ENCODE measurements around the gene BBIP1. TPM values are rescaled to one million over a fixed set of nuclear protein-coding genes. Genes with fewer than 3 reads are reported as not detected.
A peak's percentile ranks its signal among the peaks of the same experiment; 100 is the strongest.

BBIP1 gene
- total RNA-seq, 1 donor, result 38.1 TPM

DNA sequence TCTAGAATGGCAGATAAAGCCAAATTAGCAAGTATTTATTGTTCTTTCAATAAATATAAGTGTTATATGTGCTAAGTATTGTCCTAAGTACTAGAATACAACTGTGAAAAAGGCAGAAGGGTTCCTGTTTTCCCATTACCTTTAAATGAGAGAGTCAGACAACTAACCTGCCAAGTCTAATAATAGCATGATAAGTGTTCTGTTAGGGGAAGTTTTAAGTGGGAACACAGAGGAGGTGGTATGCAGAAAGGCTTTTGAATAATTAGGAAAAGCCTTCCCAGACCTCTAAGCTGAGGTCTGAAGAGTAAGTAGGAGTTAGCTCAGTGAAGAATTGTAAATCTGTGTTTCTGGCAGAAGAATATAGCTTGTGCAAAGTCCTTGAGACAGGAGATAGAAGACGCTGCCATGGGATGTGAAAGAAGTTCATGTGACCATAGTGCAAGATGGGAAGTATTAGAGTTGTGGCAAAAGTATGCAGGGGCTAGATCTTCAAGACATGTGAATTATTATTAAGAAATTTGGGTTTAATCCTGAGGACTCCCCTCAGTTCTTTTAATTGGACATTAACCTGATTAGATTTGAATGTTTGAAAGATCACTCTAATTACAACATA lies 12.9 kb upstream of the BBIP1 start:
- no peak overlapping the region for H3K4me3 ChIP-seq (ENCODE audit: low read depth, low read length)
- no peak for TF ChIP-seq CTCF (IDR thresholded peaks at IDR 0.05; ENCODE audit: insufficient read depth, low read length)
- no peak for DNase-seq (ENCODE audit: low read depth)

DNA sequence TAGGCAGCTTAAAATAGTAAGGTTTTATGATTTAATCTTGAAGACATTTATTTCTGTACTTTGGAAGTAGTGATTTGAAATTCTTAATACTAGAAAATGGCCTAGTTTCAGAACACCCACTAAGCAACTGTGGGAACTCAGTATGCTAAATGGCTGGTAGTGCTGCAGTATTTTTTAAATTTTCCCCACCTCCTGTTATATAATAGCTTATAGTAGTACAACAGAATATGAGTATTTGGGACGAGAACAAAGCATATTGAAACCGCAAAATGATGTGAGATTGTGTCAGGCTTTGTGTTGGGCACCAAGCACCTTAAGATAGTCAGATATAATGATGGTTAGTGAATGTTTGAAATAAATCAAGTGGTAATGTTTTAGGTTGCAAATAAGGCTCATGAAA lies 8.5 kb upstream of the BBIP1 start:
- TF ChIP-seq CTCF (IDR thresholded peaks at IDR 0.05; ENCODE audit: insufficient read depth, low read length), result no peak
- DNase-seq (ENCODE audit: low read depth), result no peak
- no peak overlapping the region for H3K4me3 ChIP-seq (ENCODE audit: low read depth, low read length)

- TF ChIP-seq CTCF (IDR thresholded peaks at IDR 0.05; ENCODE audit: insufficient read depth, low read length), result no peak
- no peak overlapping the region for H3K4me3 ChIP-seq (ENCODE audit: low read depth, low read length)
- no peak for DNase-seq (ENCODE audit: low read depth)
Measured at GRCh38 chr10:110923856-110924493, 5.0 kb upstream of the BBIP1 start.

DNA sequence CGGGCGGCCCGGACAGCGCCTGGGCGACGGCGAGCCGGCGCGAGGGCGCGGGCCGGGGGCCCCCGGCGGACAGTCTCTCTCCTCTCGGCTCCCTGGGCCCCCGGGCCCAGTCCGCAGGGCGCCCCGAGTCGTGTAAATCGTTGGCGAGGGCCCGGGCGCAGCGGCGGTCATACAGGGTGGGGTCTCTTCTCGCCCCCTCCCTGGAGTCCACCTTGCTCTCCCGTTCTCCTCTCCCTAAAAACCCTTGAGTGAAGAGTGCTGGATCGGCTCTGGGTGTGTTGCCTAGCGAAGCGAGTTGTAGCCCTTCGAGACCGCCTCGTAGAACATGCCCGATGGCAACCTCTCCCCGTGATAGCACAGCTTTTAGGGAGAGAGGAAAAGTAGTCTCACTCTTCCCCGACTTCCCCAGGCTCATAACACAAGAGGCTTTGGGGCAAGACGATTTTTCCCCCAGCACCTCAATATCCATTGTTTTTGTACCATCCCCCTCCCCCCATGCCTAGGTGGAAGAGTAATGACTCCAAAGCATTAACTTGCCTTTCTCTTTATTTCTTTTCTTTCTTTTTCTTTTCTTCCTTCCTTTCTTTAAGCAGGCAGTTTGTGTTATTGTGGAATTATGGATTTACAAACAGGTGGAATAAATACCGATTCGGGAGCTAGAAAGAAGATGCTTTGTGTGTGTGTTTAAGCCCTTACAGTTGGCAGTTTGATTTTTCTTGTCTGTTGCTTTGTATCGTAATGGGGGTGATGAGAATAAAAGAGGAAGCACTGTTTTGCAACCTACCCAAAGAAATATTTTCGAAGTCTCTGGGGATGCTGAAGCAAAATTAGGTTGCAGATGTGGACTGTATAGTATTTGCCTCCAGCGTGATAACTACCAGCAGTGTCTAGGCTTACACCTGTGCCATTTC lies 1.2 kb upstream of the BBIP1 start:
- TF ChIP-seq CTCF (IDR thresholded peaks at IDR 0.05; ENCODE audit: insufficient read depth, low read length), result no peak
- DNase-seq (ENCODE audit: low read depth), result peak; percentile 65
- peak overlapping the region; percentile 82 for H3K4me3 ChIP-seq (ENCODE audit: low read depth, low read length)

DNA sequence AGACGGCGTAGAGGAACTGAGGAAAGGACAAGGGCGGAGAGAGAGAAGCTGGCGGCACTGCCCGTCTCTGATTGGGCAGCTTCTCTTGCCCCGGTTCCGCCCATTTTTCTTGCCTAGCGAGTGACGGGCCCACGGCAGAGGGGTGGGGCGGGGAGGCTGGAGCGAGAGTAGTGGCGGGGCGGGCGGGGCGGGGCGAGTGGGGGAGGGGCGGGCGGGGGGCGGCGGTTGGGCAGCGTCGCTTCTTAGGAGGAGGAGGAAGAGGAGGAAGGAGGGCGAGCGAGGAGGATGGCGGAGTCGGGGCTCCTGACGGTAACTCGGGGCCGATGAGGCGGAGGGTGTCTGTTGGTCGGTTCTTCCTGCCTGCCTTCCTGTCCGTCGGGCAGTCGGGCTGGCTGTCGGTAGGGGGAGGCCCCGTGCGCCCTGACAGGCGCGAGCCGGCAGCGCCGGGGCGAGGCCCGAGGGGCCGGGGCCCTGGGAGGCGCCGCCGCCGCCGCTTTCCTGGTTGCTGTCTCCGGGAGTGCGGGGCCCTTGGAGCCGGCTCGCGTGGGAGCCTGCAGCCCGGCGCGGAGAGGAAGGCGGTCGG lies 460 bp upstream of the BBIP1 start, which contains the start of gene SHOC2:
Gene SHOC2 (plus strand): TSS at position 256 of the 583 bp plus-strand sequence. CDS start 44,755 bp downstream, outside the sequence.
- peak within 1 kb of the TSS; percentile 82 for H3K4me3 ChIP-seq (ENCODE audit: low read depth, low read length)
- no peak for DNase-seq (ENCODE audit: low read depth)
- TF ChIP-seq CTCF (IDR thresholded peaks at IDR 0.05; ENCODE audit: insufficient read depth, low read length), result peak; percentile 25

DNA sequence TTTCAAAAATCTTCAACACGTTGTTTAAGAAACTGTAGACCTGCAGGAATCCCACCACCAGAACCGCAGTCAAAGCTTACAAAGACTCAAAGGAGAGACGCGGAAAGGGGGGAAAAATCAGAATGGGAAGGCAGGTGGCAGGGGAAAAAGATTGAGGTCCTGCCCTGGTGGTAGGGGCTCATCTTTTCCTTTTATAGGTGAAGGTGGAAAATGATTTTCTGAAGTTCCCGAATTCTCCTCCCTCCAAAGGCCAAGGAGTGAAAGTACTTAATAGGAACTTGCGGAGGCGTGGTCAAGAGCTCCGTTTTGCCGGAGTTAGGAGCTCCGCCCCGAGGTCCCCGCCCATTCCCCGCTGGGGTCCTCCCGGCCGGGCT lies 724 bp downstream of the BBIP1 start:
- H3K4me3 ChIP-seq (ENCODE audit: low read depth, low read length), result peak overlapping the region; percentile 81
- peak; percentile 1 for TF ChIP-seq CTCF (IDR thresholded peaks at IDR 0.05; ENCODE audit: insufficient read depth, low read length)
- DNase-seq (ENCODE audit: low read depth), result peak; percentile 94

Measured in fibroblast of the aortic adventitia (primary cell).